ENCODE data around the gene LENG8.
"Not testable (repeated sequence)": the region's sequence is repeated elsewhere in the genome, so short reads cannot be mapped to it uniquely, and the experiment has no call there.

DNA sequence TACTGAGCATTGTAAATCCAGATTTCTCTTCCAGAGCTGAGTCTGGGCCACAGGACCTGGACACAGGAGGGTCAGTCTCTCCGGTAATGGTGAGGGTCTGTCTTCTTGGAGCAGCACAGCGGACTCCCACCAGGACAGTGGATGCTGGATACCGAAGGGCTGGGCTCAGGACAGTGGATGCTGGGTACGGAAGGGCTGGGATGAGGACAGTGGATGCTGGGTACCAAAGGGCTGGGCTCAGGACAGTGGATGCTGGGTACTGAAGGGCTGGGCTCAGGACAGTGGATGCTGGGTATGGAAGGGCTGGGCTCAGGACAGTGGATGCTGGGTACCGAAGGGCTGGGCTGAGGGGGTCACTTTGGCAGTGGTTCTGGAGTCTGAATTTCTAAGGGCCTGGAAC is 44.1 kb downstream of the LENG8 start:
- not testable (repeated sequence) for TF ChIP-seq CTCF, POLR2A (IDR thresholded peaks at IDR 0.05)
